HepG2 (cell line): ENCODE data around the gene YIF1A. TPM values are rescaled to one million over a fixed set of nuclear protein-coding genes. Genes with fewer than 3 reads are reported as not detected.
"Not testable (repeated sequence)": the region's sequence is repeated elsewhere in the genome, so short reads cannot be mapped to it uniquely, and the experiment has no call there.

Experiments used
- ATAC-seq: fragments of 200-7000 bp; cut with Tn5 transposase; 3 replicates; pipeline ENCODE4 v1.9.1; 2020; ENCODE audit warnings: mild to moderate bottlenecking, moderate library complexity
- BruUV-seq: library from RNA; stranded (reverse); fragments of 400-500 nt; replicated peaks from 2 replicates; lab custom pipeline; 2021; lab: Mats Ljungman, UMichigan
- CTCF ChIA-PET: fragments of 300-600 bp; formaldehyde crosslinking; extraction: SDS; loops from one replicate; lab custom pipeline; 2021; ENCODE audit warnings: low total read pairs, inconsistent platforms, low intra/inter-chr PET ratio; lab: Yijun Ruan, JAX
- POLR2A ChIA-PET: fragments of 350-600 bp; sonication (Branson Sonifier 250); formaldehyde crosslinking; loops from one replicate; lab custom pipeline; 2020; ENCODE audit warnings: antibody characterized with exemption, inconsistent platforms; lab: Yijun Ruan, JAX
- DNase-seq: peaks from one replicate; pipeline ENCODE4 v3.0.0-alpha.2; 2015; ENCODE audit warnings: low spot score
- FAIRE-seq: peaks from 3 replicates; lab custom pipeline; 2011; peaks lifted over from hg19 to GRCh38; lab: Jason Lieb, UNC
- H2AFZ ChIP-seq: one replicate; pipeline ENCODE4 v1.6.1; 2011; ENCODE audit warnings: low read length, inconsistent platforms
- H3K27ac ChIP-seq: fragments of 300-600 bp; 3 replicates; pipeline ENCODE4 v1.8.0; 2011; ENCODE audit warnings: mixed run types, mild to moderate bottlenecking, mixed read lengths, low read length, inconsistent platforms; ENCODE audit not compliant: insufficient read depth; ENCODE audit errors: extremely low read length
- H3K27me3 ChIP-seq, 2 experiments: fragments of 200-600 bp in 1 of 2; 2 replicates in 1 of 2; 3 replicates in 1 of 2; pipeline versions ENCODE4 v1.6.0 to v1.8.0; 2011; ENCODE audit warnings: low read length in 2 of 2, mild to moderate bottlenecking in 2 of 2, moderate library complexity in 2 of 2, inconsistent platforms in 1 of 2; ENCODE audit not compliant: insufficient read depth in 2 of 2, control insufficient read depth in 1 of 2
- H3K36me3 ChIP-seq, 2 experiments: fragments of 200-600 bp in 1 of 2; replicated peaks in 1 of 2; 2 replicates in 1 of 2; 3 replicates in 1 of 2; pipeline versions ENCODE4 v1.5.1 to v1.8.0; 2011; ENCODE audit warnings: low read length in 2 of 2, inconsistent platforms in 1 of 2; ENCODE audit not compliant: insufficient read depth in 2 of 2, control insufficient read depth in 1 of 2
- H3K4me1 ChIP-seq: 2 replicates; pipeline ENCODE4 v1.5.1; 2012; ENCODE audit warnings: low read length, inconsistent platforms; ENCODE audit not compliant: insufficient read depth
- H3K4me2 ChIP-seq: 2 replicates; pipeline ENCODE4 v1.6.0; 2011; ENCODE audit warnings: low read depth, low read length, inconsistent platforms
- H3K4me3 ChIP-seq, 3 experiments: fragments of 200-600 bp in 1 of 3; sonication (generic), shearing (Covaris generic) in 1 of 3; replicated peaks in 1 of 3; 2 replicates each; pipeline ENCODE4 v1.5.1; 2011 to 2016; ENCODE audit warnings: low read length in 3 of 3, inconsistent platforms in 2 of 3, low read depth in 2 of 3, mild to moderate bottlenecking in 2 of 3, control low read depth in 1 of 3, mixed read lengths in 1 of 3; ENCODE audit not compliant: insufficient read depth in 1 of 3
- H3K79me2 ChIP-seq: one replicate; pipeline ENCODE4 v1.6.1; 2011; ENCODE audit warnings: low read length, inconsistent platforms; ENCODE audit not compliant: insufficient read depth
- H3K9ac ChIP-seq: 2 replicates; pipeline ENCODE4 v1.6.0; 2011; ENCODE audit warnings: mild to moderate bottlenecking, low read depth, low read length, inconsistent platforms; ENCODE audit not compliant: insufficient read depth
- H3K9me3 ChIP-seq: 2 replicates; pipeline ENCODE4 v1.5.1; 2012; ENCODE audit warnings: mild to moderate bottlenecking, low read length
- H4K20me1 ChIP-seq: 2 replicates; pipeline ENCODE4 v1.6.0; 2011; ENCODE audit warnings: inconsistent platforms, mild to moderate bottlenecking, low read length, moderate library complexity; ENCODE audit not compliant: insufficient read depth
- BORCS8-MEF2B ChIP-seq: sonication (generic); formaldehyde crosslinking; IDR thresholded peaks from 2 replicates; pipeline ENCODE4 v1.8.0; 2022; ENCODE audit warnings: mild to moderate bottlenecking, missing genetic modification reagents
- CC2D1A ChIP-seq: sonication (generic); formaldehyde crosslinking; IDR thresholded peaks from 2 replicates; pipeline ENCODE4 v1.8.1; 2023; ENCODE audit warnings: mild to moderate bottlenecking, missing genetic modification reagents
- CREM ChIP-seq, 2 experiments: sonication (generic) in 1 of 2; formaldehyde crosslinking in 1 of 2; IDR thresholded peaks; 2 replicates each; pipeline versions ENCODE4 v1.4.0 to v1.6.1; 2016 to 2020; ENCODE audit warnings: antibody characterized with exemption in 1 of 2, mild to moderate bottlenecking in 1 of 2, missing genetic modification reagents in 1 of 2
- IKZF1 ChIP-seq: fragments of 450-650 bp; IDR thresholded peaks from 2 replicates; pipeline ENCODE4 v1.7.1; 2016
- NR2C2 ChIP-seq: sonication (generic); formaldehyde crosslinking; IDR thresholded peaks from 2 replicates; pipeline ENCODE4 v1.4.0; 2020; ENCODE audit warnings: missing genetic modification reagents, mild to moderate bottlenecking, moderate library complexity, borderline replicate concordance
- PCBP2 ChIP-seq: fragments of 200-400 bp; formaldehyde crosslinking; optimal IDR thresholded peaks from 2 replicates; pipeline ENCODE3; 2018; ENCODE audit warnings: low read length, low read depth; ENCODE audit not compliant: poor library complexity, severe bottlenecking
- TRIM22 ChIP-seq: fragments of 450-650 bp; IDR thresholded peaks from 2 replicates; pipeline ENCODE4 v1.6.1; 2017
- ZBTB38 ChIP-seq: sonication (generic); formaldehyde crosslinking; IDR thresholded peaks from 2 replicates; pipeline ENCODE4 v1.5.1; 2020; ENCODE audit warnings: mild to moderate bottlenecking, missing genetic modification reagents
- ZNF451 ChIP-seq: sonication (generic); formaldehyde crosslinking; IDR thresholded peaks from 2 replicates; pipeline ENCODE4 v1.5.0; 2020; ENCODE audit warnings: mild to moderate bottlenecking, missing genetic modification reagents
- WGBS: methylation state at CpG from one replicate; pipeline ENCODE4 v1.1.6; 2017; ENCODE audit warnings: low lambda C conversion rate; 5-methylcytosine and 5-hydroxymethylcytosine counted together
- in situ Hi-C: cut with HindIII; loops from 2 replicates; pipeline ENCODE4 v1.10.0; 2017; ENCODE audit warnings: low pct_unique_long_range_greater_than_20kb; ENCODE audit not compliant: extremely low pct_ligation_motif_present
- intact Hi-C: fragments of 100-400 bp; cut with micrococcal nuclease; formaldehyde crosslinking; loops from one replicate; pipeline ENCODE4 v1.10.0; 2022; ENCODE audit not compliant: unreplicated experiment
- polyA plus RNA-seq, 8 experiments: library from polyadenylated mRNA; depleted of rRNA in 3 of 8; stranded (reverse) in 7 of 8; unstranded in 1 of 8; fragments of >200 nt; fragmentation: Illumina TruSeq in 4 of 8; extraction: Trizol in 4 of 8; gene quantifications; 2 replicates each; pipeline versions ENCODE4 v1.2.1 to v1.2.3, GENCODE V29; 2011 to 2016; ENCODE audit warnings: low read depth in 4 of 8, missing spikeins in 1 of 8, mixed read lengths in 1 of 8; ENCODE audit not compliant: insufficient read depth in 1 of 8
- total RNA-seq, 5 experiments: library from RNA; depleted of rRNA; stranded (reverse); fragments of >200 nt; fragmentation: Illumina TruSeq; extraction: Trizol; gene quantifications; 2 replicates each; pipeline ENCODE4 v1.2.3, GENCODE V29; 2016; ENCODE audit warnings: low read depth in 1 of 5

Gene YIF1A
- total and polyA plus RNA-seq, 2 of the 13 experiments (the other 11 are each of a cell fraction or from before 2014, with no cell fraction given): 133 to 145 TPM

GRCh38 chr11:66311470-66311964, 22.6 kb upstream of the YIF1A start (continued):
- no peak for TF ChIP-seq TRIM22
- no peak for TF ChIP-seq PCBP2
- no peak for TF ChIP-seq IKZF1
- no peak for TF ChIP-seq CREM (IDR thresholded peaks at IDR 0.05)
- no peak for TF ChIP-seq CREM (CRISPR knock-in tag; IDR thresholded peaks at IDR 0.05)
- no peak for TF ChIP-seq CC2D1A (CRISPR knock-in tag)
- TF ChIP-seq NR2C2 (CRISPR knock-in tag): no peak
- TF ChIP-seq ZNF451: no peak

GRCh38 chr11:66310803-66311440, 22.0 kb upstream of the YIF1A start:
- H3K4me3 ChIP-seq: peak overlapping the region in 1 of 3 experiments; percentile 78; a peak in 2 of 6 replicates
- intact Hi-C loops: loop anchor here (1.0 to 10.0 kb wide), 3 partner anchors 17 to 89 kb away; no protein-coding TSS in a partner anchor
- CTCF ChIA-PET: interaction anchor here (1.3 to 4.2 kb wide), 6 partner anchors 11 to 79 kb away, joined by 3 to 68 read pairs (median 14); partner anchors contain the start of gene RIN1
- H3K79me2 ChIP-seq, H2AFZ ChIP-seq, DNase-seq, H3K36me3 ChIP-seq, H3K9me3 ChIP-seq, BruUV-seq, H3K27me3 ChIP-seq, ATAC-seq, H3K27ac ChIP-seq: not testable (repeated sequence)
- POLR2A ChIA-PET: interaction anchor here (0.5 to 5.2 kb wide), 9 partner anchors 9 to 770 kb away, joined by 3 to 121 read pairs (median 21); partner anchors contain the start of genes B4GAT1, RIN1, TMEM151A and YIF1A
- peaks cover 36% of the 10 kb centered on the region for H3K4me1 ChIP-seq
- TF ChIP-seq BORCS8-MEF2B (CRISPR knock-in tag) (peak; percentile 5; the same call in 1 of the 2 replicates), ZBTB38 (peak; percentile 75)
- TF ChIP-seq, all 625 proteins: peak for 2; not testable (repeated sequence) for 623
- H3K9ac ChIP-seq, FAIRE-seq, H4K20me1 ChIP-seq, in situ Hi-C loops: not testable (repeated sequence)
- 54% methylated on average over 18 of the region's 18 CpGs for WGBS
- H3K4me2 ChIP-seq: peak overlapping the region; percentile 97
